GM12891 (cell line): Measurements from ENCODE around the gene TGM2.

Experiments
- DNase-seq: peaks from one replicate; pipeline ENCODE4 v3.0.0; 2011; ENCODE audit warnings: low spot score; ENCODE audit not compliant: insufficient read length
- FAIRE-seq: peaks from 2 replicates; lab custom pipeline; 2011; peaks lifted over from hg19 to GRCh38; lab: Jason Lieb, UNC
- PAX5 ChIP-seq: IDR thresholded peaks from 2 replicates; pipeline ENCODE4 v1.6.1; 2011; ENCODE audit warnings: low read length, moderate library complexity, mild to moderate bottlenecking; ENCODE audit not compliant: insufficient read depth, severe bottlenecking
- POLR2A ChIP-seq: IDR thresholded peaks from 2 replicates; pipeline ENCODE4 v1.6.1; 2011; ENCODE audit warnings: low read depth, low read length, control low read depth
- POLR2AphosphoS5 ChIP-seq: IDR thresholded peaks from 2 replicates; pipeline ENCODE4 v1.6.1; 2011; ENCODE audit warnings: low read depth, low read length, control low read depth
- POU2F2 ChIP-seq: IDR thresholded peaks from 2 replicates; pipeline ENCODE4 v1.6.1; 2011; ENCODE audit warnings: low read depth, mild to moderate bottlenecking, control low read depth, low read length, moderate library complexity
- SPI1 ChIP-seq: IDR thresholded peaks from 2 replicates; pipeline ENCODE4 v1.6.1; 2011; ENCODE audit warnings: low read depth, low read length, control low read depth
- TAF1 ChIP-seq: IDR thresholded peaks from 2 replicates; pipeline ENCODE4 v1.6.1; 2011; ENCODE audit warnings: low read depth, low read length, control low read depth

The TGM2 gene

DNA sequence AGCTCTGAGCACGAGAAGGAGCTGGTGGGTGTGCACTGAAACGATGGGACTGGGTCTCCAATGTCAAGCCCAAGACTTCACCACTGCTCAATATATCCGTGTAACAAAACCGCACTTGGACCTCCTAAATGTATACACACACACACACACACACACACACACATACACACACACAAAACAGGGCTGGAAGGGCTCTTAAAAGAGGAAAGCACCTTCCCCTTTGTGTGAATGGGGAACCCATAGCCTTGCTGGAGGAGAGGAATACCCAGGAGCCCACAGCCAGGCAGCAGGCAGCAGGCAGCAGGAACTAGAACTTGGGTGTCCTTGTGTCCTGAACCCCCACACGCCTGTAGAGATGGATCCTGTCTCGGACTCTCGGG lies 29.8 kb downstream of the TGM2 start:
- FAIRE-seq (no peak), DNase-seq (no peak)
- TF ChIP-seq TAF1 (no peak), SPI1 (no peak), POU2F2 (no peak), PAX5 (no peak), POLR2AphosphoS5 (no peak), POLR2A (no peak)

DNA sequence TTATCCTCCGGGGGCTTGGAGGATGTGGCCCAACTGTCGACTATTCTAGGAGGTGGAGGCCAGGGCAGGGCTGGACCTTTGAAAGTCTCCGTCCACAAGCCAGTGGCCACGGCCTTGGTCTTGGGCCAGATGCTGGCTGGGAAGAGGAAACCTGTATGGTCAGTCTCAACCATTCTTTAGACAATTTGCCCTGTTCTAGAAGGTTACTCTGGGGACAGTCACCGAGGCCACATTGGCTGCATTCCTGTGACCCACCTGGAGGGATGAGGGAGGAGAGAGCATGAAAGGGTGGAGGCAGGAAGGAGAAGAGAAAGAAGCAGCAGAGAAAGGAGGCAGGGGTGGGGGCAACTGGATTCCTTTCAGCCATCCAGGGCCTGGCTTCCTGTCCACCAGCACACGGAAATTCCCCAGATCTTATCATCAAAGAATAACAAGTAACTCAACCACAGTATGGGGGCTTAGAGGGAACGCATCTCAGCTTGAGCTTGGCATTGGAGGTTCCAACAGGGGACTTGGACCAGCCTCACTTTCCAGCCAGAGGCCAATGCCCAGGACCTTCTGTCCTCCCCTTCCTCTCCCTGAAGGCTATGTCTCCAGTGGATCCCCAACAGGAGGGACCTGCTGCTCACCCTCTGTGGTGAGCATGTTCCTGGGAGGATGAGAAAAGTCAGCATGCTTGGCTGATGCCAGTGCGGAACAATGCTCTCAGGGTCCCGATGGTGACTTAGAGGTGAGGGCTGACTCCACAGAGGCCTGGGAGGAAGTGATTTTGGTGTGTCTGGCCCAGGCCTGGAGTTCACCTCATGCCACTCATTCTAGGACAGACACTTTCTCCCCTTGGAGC lies 30.4 kb downstream of the TGM2 start:
- TF ChIP-seq PAX5: no peak
- no peak for TF ChIP-seq POU2F2
- TF ChIP-seq SPI1: 0 out of 2 replicates have a peak, but pooled peaks have one; percentile 32
- no peak for DNase-seq
- FAIRE-seq: no peak

DNA sequence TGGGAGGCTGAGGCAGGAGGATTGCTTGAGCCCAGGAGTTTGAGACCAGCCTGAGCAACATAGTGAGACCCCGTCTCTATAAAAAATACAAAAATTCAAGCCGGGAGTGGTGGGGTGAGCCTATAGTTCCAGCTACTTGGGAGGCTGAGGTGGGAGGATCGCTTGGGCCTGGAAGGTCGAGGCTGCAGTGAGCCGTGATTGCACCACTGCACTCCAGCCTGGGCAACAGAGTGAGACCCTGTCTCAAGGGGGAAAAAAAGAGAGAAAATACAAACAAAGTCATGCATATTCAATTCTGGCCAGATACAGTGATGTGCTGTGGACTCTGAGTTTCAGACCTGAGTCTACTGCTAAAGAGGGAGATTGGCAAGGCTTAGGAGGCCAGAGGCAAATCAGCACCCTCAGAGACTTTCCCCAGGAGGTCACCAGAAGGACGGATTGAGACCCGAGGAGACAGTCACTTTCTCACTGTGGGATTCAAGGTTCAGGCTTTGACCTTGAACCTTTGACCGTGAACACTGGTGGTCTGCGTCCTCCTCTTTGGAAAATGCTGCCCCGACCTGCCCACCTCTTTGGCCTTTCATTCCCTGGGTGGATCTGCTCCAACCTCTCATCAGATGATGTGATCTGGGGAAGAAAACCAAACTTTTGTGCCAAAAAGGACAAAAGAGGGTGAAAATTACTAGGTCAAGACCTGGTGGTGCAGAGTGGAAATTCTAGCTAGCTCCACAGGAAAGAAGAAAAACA lies 31.2 kb downstream of the TGM2 start:
- no peak for DNase-seq
- FAIRE-seq: no peak
- TF ChIP-seq SPI1: no peak
- no peak for TF ChIP-seq POLR2AphosphoS5
- no peak for TF ChIP-seq POLR2A
- no peak for TF ChIP-seq TAF1
- TF ChIP-seq PAX5: no peak
- no peak for TF ChIP-seq POU2F2

DNA sequence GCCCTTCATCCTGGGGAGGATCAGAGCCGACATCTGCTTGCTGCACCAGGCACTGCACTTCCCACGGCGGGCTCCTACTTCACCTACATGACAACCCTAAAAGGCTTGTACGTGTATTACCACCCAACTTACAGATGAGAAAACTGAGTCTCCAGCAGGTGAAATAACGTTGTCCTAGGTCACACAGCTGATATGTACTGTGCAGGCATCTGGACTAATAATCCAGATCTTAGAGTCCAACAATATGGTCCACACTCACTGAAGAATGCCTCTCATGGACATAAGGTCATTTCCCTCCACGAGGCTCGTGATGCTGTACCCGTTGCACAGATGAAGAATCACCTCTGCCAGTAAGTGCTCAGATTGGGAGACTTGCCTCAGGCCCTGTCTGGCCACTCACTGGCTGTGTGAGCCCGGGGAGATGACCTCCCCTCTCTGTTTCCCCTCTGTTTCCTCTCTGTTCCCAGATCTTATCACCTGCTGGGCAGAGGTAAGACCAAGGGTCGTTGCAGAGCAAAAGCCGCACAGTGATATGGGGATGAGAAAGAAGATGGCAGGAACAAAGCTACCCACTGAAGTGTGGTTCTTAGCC lies 32.1 kb downstream of the TGM2 start:
- DNase-seq: no peak
- FAIRE-seq: no peak

DNA sequence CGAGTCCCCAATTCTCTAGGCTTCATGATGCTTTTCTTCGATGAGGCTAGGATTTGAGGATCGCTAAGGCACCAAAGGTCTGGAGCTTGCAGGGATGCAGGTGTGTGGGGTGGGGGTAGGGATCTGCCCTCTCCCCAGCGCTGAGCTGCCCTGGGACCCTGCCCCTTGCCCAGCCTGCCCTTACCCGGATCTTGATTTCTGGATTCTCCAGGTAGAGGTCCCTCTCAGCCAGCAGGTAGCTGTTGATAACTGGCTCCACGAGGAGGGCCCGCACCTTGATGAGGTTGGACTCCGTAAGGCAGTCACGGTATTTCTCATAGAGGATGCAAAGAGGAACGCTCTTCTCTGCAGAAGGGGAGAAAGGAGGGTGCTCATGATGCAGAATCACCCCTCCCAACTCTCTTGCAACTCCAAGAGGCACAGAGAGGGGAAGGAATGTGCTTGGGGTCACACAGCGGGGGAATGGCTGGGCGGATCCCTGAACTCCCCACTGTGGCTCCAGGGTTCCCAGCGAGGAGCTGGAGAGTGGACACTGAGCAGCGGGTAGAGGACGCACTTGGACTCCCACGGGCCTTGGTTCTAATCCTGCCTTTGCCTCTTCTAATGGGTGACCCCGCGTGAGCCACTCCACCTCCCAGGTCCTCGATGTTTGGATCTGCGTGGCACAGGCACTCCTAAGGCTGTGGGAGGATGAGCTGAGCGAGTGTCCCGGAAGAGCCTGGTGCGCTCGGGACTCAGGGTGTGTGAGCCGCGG lies 32.7 kb downstream of the TGM2 start:
- DNase-seq (no peak), FAIRE-seq (no peak)
- no peak for TF ChIP-seq PAX5
- no peak for TF ChIP-seq SPI1
- no peak for TF ChIP-seq POLR2AphosphoS5
- TF ChIP-seq POU2F2: no peak
- no peak for TF ChIP-seq TAF1
- TF ChIP-seq POLR2A: no peak

More for the DNA sequence above, 32.1 kb downstream of the TGM2 start:
- TF ChIP-seq POLR2AphosphoS5 (no peak), POLR2A (no peak), TAF1 (no peak), POU2F2 (no peak), SPI1 (no peak), PAX5 (no peak)

DNA sequence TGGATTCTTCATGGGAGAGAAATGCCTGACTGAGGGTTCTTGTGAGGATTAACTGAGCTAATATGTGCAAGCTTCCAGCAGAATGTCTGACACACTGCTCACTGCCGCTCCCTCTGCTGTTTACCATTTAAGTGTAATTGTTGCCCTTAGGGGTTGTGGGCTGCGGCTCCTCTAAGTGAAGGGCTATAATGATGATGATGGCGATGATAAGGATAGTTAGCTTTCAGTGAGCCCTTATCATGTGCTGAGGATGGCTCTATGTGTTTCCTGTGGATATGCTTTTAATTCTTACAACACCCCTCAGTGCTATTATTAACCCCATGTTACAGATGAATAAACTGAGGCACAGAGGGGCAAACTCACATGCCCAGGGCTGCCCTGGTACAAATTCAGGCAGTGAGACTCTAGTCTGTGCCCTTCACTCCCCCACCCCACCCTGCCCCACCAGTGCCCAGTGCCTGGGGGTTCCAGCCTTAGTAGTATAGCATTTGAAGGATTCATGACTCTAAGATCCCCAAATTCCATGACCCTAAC lies 33.4 kb downstream of the TGM2 start:
- FAIRE-seq (no peak), DNase-seq (no peak)

DNA sequence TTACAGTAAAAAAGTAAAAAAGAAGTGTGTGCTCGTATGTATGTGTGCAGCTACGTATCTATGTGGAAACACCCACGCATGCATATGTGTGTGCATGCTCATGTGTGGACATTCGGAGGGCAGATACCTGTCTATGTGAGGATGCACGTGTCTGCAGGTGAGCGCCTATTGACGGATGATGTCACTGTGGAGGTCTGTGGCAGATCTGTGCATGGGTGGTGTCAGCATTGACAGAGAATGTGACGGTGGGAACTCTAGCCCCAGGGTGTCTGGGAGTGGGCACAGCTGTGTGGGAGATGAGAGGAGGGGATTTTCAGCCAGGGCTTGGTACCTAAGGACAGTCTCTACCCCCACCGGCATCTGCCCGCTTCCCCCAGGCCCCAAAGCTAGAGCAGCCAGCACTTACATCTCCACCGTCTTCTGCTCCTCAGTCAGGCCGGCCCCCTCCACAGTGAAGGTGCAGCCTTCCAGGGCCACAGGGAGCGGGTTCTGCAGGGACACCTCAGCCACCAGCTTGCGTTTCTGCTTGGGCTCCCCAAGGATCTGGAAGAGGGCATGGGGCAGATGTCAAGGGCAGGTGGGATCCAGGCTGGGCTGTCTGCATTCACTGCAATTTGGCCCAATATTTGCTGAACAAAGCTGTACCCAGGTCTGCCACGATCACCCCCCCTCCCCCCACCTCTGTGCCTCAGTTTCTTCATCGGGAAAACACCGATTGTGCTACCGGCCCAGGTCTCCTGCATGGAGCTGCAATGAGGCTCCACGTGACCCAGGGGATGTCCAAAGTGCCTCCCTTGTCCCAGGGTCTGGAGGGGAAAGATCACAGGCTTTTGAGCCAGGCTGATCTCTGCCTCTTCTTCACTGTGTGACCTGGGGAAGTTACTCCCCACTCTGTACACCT lies 34.1 kb downstream of the TGM2 start:
- FAIRE-seq: no peak

More for the DNA sequence above, 33.4 kb downstream of the TGM2 start:
- TF ChIP-seq PAX5 (no peak), POLR2A (no peak), POLR2AphosphoS5 (no peak), TAF1 (no peak), SPI1 (no peak), POU2F2 (no peak)

More for the DNA sequence above, 34.1 kb downstream of the TGM2 start:
- DNase-seq: no peak
- no peak for TF ChIP-seq POU2F2
- TF ChIP-seq TAF1: no peak
- TF ChIP-seq POLR2A: no peak
- TF ChIP-seq PAX5: no peak
- no peak for TF ChIP-seq POLR2AphosphoS5
- no peak for TF ChIP-seq SPI1
